Dedifferentiated amniotic fluid mesenchymal stem cell (primary cell): ENCODE measurements around the gene FAM149B1.
"Not testable (repeated sequence)": the region's sequence is repeated elsewhere in the genome, so short reads cannot be mapped to it uniquely, and the experiment has no call there.

Source experiments
- DNase-seq: peaks from one replicate; pipeline ENCODE4 v3.0.0-alpha.2; 2016; ENCODE audit errors: extremely low spot score

Gene FAM149B1

DNA sequence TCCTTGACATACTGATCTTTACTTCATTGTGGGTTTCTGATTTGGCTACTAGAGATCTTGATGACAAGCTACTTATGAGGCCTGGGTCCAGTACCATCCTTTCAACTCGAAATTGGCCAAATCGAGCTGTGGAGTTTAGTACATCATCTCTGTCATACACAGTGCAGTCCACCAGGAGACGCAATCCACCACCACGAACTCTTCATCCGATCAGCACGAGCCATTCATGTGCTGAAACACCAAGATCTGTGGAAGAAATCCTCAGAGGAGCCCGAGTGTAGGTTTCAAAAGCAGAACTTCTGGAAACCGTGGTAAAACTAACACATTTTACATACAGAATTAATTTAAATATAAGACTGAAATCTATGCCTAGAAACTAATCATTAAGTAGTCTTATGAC is 65.0 kb downstream of the FAM149B1 start:
- no peak for DNase-seq

DNA sequence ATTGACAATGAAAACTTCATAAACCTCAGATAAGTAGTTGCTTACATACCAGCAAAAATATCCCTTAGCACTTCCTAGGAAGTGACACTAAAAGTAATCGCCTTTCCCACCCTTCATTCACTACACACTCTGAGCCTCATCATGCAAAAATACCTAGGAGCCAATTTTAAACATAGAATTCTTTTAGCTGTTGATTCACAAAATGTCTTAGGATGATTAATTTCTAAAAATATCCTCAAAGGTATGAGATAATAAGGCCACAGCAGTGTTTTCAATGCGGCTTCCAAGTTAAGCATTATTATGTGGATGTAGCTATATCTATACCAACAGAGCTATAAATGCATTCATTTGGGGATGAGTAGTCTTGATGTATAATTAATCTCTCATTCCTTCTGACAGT is 66.0 kb downstream of the FAM149B1 start:
- no peak for DNase-seq

DNA sequence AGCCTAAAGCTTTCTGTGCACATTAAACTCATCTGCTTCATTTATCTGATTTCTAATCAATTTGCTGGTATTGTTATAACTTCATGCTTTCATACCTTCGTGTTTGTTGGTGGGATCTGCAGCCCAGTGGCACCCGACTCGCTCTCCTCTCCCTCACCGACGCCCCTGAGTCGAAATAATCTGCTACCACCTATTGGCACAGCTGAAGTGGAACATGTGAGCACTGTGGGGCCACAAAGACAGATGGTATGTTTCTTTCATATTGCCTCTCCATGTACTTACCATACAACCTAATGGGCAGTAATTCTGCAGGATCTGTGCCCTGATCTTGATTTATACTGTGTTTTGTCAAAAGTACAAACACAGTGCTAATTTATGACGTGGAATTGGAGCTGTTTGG is 66.8 kb downstream of the FAM149B1 start:
- no peak for DNase-seq

DNA sequence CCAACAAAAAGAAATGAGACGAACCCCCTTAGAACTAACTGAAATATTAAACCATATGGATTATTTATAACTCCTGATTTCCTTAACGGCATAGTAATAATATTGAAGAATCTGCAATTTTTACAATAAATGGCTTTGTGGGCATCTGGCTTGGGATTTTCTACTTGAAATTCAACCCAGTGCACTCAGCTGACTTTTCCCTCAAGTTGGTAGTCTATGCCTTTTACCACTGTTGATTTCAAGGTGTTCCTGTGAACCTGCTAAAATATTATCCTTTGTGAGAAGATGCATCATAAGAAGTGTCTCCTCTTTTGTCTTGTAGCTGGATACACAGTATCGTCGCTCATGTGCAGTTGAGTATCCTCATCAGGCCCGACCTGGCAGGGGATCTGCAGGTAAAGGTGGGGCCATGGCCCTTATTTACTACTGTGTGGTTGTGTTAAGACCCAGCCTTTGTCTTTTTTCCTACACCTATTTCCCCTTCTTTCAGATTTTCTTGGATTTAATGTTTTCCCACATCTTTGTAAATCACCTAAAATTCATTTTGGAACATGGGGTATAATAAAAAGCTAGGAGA is 71.2 kb downstream of the FAM149B1 start:
- DNase-seq: no peak

DNA sequence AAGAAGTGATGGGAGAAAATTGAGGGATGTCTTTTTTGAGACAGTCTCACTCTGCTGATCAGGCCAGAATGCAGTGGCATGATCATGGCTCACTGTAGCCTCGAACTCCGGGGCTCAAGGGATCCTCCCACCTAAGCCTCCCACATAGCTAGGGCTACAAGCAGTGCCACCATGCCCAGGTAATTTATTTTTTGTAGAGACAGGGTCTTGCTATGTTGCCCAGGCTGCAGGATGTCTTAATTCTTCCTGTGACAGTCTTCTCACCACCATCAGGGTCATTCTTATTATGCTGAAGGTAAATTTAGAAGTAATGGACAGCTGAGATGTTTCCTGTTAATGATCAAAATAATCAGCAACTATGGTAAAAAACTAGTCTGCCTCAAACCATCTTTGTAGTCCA is 72.0 kb downstream of the FAM149B1 start:
- DNase-seq: no peak

DNA sequence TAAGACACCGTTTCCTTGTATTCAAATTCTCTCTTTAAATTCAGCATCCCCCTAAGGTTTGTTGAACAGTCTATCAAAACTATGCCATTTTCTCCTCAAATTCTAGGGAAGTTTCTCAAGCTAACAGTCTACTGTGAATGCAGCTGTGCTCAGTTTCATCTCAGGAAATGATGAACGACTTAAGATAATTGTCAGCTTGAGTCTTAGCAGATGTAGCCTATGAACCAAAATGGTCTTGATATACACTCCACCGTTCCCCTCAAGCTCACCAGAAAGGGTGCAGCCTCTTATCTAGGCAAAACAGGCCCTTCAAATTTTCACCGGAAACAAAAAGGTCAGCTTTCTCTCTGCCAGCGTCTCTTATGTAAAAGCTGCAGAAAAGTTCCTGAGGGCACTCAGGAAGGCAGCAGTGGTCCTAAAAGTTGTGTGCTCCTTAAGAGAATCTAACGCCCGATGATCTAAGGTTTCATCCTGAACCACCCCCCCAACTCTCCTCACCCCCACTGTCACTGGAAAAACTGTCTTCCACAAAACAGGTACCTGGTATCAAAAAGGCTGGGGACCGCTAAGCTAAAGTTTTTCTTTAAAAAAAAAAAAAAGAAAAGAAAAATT is 77.1 kb downstream of the FAM149B1 start:
- DNase-seq: no peak

DNA sequence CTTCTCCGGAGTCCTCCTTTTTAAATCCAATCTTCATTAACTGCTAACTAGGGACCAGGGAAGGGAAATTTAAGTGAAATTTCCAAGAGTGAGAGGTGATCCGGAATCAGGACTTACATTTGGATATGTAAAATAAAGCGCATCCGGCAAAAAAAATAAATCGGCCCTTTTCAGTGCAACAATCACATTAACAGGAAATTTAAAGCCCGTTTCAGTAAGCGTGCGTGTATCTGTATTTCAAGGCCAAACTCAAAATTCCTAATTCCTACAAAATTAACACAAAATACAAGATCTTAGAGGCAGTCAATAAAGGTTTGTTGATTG is 78.4 kb downstream of the FAM149B1 start:
- no peak for DNase-seq

DNA sequence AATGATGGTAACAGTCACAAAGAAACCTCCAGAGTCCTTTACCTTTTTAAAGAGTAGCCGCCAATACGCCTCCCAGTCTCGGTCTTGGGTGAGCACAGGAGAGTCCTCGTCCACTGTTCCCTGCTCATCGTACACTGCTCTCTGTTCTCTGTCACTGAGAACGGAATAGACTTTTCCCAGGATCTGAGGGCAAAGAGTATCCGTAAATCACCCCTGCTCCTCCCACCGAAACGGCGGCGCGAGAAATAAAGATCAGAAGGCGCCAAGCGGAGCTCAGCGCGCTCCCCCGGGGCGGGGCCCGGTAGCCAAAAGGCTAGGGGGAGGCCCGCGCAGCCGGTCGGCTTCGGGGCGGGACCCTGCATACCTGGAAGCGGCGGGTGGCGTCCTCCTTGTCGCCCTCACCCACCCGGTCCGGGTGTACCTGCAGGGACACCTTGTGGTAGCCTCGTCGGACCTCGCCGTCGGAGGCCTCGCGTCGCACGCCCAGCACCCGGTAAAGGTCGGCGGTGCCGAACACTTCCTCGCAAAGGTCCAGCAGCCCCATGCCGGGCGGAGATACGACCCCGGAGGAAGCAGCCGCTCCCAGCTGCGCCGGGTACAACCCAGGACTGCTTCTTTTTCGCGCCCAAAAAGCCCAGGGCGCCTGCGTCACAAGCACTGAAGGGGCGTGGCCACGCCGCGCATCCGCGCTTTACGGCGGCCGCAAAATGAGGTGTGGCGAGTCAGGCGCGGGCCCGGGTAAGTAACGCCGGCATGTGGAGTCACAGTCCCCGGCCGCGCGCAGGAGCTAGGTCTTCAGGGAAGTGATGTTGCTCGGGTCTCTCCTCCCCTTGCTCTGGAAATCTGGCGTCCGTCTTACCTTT is 79.0 kb downstream of the FAM149B1 start, which contains the start of gene DNAJC9:
DNAJC9 (minus strand) TSS at position 610 of the 863 bp plus-strand sequence; CDS start at position 544, 66 bp downstream.
- peak; percentile 86 for DNase-seq

DNA sequence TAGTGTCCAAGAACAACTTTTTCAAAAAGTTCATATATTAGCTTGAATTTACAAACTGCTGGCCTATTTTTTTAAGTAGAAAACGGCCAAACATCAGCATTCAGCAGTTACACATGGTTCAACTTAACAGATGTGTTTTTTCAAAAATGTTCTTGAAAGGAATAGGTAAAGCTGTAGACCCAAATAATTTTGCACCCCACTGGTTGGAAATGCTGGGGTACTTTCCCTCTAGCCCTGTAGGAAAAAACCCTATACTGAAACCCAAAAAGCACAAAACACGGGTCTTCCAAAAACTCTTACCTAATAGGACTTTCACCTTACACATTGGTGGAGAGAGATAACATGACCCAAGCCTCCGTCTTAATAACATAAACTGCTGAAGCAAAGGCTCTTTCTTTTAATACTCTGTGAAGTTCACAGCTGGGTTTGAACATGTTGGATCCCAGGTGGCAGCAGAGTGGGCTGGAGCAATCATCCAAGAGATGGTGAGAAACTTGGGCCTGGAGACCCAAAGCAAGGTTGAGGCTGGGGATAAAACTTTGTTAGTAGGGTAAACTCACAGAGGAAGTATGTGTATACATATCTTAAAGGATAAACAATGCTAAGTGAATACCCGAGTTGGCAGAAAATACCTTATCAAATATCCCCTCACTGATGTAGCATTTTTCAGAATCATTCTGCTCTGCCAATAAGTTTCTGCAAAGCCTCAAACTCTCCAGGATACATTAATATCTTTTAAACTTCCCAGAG is 79.8 kb downstream of the FAM149B1 start:
- DNase-seq: no peak

DNA sequence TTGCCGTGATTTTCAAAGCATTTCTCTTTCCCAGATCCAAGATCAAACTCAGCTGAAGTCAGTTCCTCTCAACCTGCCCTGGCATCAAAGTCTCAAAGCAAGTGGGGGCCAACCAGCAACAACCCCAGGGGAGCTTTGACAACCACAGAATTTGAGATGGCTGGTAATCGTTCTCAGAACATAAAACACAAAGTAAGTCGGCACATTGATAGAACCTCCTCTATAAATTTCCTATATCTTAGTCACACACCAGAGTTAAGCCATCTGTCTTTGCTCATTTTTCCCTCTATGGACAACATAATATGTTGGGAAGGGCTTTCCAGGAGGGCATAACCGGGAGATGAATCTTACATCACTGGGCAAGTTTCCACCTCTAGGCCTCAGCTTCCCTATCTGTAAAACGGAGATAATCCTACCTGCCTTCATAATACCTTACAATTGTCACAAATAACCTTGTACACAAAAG is 80.4 kb downstream of the FAM149B1 start:
- DNase-seq: no peak

DNA sequence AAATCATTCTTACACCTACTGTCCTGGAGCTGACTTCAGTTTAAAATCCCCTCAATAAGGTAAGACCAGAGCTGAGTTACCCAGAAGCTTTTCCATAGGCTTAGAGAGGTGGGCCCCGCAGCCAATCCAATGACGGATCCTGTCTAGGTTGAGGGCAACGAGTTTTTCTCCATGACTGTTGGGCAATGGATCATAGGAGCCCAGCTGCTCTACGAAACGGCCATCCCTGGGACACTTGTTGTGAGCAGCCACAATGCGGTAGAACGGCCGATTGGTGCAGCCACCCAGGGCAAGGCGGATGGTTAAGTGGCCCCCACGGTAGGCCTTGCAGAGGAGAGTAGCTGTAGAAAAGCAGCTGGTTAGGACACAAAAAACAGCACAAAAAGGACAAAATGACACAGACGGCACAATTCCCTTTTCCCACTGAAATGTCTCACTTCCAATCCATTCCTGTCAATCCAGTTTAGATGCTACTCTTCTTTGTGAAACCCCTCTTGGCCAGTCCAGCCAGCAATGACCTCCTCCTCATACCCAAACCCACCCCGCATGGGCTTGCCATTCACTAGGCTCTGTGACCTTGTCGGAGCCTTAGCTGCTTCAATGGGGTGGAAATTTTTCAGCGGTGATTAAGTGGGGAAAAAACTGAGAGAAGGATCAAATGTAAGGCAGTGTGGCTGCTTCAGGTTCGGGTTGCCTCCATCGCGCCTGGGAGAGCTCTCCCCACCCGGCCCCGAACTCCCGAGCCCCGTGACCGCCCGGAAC is 83.9 kb downstream of the FAM149B1 start:
- DNase-seq: no peak

DNA sequence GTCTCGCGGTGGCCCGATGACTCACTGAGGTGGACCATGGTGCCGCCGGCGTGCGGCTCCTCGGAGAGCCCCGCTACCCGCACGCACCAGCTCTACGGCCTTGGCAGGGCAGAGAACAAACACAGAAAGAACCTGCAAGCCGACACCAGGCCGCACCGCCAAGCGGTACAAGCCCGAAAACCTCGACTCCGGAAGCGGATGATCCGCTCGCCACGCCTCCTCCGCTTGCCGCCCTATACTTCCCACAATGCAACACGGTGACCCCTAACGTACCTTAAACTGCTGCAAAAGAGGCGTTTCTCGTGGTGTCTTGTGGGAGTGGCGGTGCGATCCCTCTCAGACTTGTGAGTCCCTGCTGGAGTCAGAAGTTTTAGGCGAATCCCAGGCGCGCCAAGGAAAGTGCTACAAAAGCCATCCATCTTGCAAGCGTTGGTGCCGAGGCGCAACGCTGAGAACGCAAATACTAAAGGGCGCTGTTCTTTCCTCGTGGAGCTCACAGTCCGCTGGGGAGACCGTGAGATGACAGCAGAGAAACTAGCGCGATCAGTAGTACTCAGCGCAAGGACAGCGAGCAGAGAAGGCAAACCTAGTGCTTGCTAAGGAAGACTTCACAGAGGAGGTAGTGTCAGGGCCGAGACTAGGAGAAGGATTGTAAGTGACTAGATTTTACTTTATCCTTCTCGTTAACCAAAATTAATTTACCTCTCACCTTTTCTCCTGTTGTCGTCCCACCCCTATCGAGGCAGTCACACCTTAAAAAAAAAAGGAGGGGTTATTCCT is 84.7 kb downstream of the FAM149B1 start, which contains the start of gene MRPS16:
MRPS16 (minus strand) TSS at position 200 of the 780 bp plus-strand sequence; CDS start at position 38, 162 bp downstream.
- DNase-seq: peak; percentile 96

DNA sequence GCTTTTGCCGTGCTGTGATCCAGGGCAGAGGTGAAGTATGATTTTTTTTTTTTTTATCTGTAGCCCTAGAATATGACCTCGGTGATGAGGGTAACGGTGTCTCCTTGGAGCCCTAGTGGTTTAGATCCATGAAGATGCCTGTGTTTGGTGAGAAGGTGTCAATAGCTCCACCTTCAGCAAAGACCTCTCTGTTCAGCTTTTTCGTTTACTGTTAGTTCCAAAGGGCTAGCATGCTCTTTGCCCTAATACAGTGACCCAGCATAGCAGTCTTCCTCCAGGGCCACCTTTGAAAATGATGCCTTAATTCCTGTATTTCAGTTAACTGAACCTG is 85.3 kb downstream of the FAM149B1 start:
- DNase-seq: no peak

DNA sequence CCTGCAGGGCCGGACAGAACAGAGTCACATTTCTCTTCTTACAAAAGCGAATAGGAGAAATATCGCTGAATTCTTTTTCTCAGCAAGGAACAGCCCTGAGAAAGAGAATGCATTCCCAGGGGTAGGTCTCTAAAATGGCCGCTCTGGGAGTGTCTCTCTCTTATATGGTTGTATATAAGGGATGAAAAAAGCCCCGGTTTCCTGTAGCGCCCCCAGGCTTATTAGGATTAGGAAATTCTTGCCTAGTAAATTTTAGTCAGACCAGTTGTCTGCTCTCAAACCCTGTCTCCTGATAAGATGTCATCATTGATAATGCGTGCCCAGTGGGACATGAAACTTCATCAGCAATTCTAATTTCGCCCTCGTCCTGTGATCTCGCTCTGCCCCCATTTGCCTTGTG is 90.7 kb downstream of the FAM149B1 start:
- not testable (repeated sequence) for DNase-seq

DNA sequence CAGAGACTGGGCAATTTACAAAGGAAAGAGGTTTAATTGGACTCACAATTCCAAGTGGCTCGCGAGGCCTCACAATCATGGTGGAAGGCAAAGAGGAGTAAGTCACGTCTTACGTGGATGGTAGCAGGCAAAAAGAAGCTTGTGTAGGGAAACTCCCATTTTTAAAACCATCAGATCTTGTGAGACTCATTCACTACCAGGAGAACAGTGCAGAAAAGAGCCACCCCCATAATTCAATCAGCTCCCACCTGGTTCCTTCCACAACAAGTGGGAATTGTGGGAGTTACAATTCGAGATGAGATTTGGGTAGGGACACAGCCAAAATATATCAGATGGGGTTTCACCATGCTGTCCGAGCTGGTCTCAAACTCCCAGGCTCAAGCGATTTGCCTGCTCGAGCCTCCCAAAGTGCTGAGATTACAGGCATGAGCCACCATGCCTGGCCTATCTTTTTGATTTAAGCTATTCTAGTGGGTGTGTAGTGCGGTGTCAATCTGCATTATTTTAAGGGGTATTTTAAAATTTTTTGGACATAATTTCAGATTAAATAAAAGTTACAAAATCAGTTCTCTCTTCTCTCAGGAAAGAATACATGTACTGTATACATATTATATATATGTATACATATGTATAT is 93.6 kb downstream of the FAM149B1 start:
- DNase-seq: no peak

DNA sequence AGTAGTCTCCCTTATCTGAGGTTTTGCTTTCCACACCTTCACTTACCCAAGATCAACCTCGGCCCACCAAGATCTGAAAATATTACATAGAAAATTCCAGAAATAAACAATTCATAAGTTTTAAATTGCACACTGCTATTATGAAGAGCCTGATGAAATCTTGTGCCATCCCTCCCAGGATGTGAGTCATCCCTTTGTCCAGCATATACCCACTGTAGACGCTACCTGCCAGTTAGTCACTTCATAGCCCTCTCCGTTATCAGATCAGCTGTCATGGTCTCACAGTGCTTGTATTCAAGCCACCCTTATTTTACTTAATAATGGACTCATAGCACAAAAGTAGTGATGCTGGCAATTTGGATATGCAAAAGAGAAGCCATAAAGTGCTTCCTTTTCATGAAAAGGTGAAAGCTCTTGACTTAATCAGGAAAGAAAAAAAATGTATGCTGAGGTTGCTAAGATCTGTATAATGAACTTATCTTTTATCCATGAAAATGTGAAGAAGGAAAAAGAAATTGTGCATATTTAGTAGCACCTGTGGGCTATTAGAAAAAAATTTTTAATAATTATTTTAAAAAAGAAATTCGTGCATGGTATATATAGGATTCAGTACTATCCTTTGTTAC is 94.3 kb downstream of the FAM149B1 start:
- peak; percentile 91 for DNase-seq

DNA sequence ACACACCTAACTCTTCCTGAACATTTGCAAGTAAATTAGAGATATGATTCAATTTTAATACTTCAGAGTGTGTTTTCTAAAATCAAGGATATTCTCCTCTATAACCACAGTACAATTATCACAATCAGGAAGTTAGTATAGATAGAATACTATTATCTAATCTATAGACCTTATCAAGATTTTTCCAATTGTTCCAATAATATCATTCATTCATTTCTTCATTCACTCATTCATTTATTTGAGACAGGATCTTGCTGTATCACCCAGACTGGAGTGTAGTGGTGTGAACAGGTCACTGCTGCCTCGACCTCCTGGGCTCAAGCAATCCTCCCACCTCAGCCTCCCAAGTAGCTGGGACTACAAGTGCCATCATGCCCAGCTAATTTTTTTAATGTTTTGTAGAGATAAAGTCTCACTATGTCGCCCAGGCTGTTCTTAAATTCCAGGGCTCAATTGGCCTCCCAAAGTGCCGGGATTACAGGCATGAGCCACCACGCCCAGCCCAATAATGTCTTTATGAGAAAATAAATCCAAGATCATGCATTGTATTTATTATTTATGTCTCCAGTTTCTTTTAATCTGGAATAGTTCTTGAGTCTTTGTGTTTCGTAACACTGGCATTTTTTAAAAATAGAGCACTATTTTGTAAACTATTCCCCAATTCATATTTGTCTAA is 95.1 kb downstream of the FAM149B1 start:
- no peak for DNase-seq

DNA sequence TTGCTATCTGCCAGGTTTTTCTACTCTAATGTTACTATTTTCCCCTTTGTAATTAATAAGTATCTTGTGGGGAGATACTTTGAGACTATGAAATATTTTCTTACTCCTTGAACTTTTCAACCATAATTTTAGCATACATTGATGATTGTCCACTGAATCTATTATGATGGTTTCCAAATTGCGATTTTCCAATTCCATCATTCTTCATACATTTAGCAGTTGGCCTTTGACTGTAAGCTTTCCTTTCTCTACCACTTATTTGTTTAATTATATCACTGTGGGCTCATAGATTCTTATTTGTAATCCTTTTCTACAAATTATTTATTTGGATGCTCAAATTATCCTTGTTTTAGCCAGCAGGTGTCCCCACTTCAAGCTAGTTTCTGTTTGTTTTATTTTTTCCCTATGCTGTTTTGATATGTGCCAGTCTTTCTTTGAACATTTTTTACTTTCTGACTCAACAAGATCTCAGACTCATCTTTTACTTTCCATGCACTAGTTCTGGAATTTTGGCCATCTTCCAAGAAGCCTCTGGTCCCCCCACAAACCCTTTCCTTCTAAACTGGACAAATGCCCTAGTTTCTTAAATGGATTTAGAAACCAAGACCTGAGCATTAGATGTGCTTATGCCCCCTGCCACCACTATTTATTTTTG is 95.9 kb downstream of the FAM149B1 start:
- DNase-seq: peak; percentile 50

DNA sequence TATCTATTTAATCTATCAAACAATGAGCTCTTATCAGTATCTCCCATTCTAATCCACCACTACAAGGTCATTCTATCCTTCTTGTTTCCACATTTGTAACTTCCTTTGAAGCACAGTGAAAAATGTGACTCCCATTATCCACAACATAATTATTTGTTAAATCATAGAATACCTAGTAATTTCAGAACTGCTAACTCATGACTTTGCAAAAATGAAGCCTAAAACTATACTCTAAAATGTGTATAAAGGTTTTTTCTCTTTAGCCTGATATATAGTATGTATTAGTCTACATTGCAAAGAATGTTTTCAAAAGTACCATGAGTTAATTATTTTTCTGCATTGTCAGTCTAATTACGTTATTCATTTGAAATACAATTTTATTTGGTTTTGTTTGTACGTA is 96.5 kb downstream of the FAM149B1 start:
- no peak for DNase-seq
